GM12872 (cell line): Measurements from ENCODE around the gene GAREM1.

ENCODE experiments used
- CTCF ChIP-seq: IDR thresholded peaks from 3 replicates; pipeline ENCODE4 v1.5.1; 2011; ENCODE audit warnings: low read depth, mild to moderate bottlenecking, low read length, moderate library complexity; ENCODE audit not compliant: insufficient read depth

The GAREM1 gene

GRCh38 chr18:32469190-32469651 lies 1.5 kb downstream of the GAREM1 start:
- peak; percentile 38; the same call in 2 of the 3 replicates for TF ChIP-seq CTCF

DNA sequence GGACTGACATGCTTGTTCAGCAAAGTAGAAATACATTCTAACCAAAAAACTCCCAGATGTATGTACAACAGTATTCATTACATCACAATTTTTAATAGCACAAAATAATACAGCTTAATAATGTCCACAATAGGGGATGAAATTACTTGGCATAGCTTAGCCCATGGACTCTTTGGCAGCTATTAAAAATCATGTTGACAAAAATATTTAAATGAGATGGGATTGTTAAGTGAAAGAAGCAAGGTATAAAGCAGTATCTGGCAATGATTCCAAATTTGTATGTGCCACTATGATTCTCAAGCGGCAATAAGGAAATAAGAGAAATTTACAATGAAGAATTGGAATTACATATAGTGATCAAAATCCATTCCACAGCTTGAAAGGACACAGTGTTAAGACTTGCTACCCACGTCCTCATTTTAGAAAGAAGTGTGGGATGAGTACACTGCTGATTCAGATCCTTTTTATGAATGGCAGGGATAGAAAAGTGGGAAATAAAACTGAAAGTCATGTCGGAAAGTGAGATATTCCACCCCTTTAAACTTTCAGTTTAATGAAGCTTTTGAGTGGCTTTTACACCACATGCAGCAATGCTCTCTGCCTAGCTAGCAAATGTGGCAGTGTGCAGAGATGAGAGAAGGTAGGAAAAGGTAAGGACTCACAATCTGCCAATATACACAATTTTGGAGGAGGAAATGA lies 2.4 kb downstream of the GAREM1 start:
- no peak for TF ChIP-seq CTCF

- no peak for TF ChIP-seq CTCF
These were observed 8.9 kb downstream of the GAREM1 start for GRCh38 chr18:32461709-32462272.

DNA sequence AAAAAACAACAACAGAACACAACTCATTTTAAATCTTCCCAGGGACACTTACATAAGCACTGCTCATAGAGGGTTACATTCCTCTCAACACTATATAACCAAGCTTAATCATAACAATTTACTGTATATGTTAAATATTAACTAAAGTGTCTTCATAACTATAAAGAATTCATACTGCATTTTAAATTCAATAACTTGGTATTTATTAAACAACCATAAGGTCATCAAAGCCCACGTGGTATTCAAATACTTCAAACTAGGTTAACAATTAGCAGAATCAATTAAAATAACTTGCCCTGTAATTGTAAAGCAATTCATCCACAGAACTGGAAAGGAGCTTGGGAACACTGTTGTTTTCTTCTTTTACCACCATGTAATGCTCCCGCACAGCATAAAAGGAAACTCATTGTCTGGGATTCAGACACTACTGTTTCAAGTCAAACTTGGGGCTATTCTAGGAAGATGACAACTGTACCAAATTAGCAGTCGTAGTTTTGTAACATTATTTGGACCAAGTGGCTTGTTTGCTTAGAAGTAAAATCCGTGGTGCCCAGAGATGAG lies 10.4 kb downstream of the GAREM1 start:
- no peak for TF ChIP-seq CTCF

GRCh38 chr18:32459361-32460101 lies 11.2 kb downstream of the GAREM1 start:
- TF ChIP-seq CTCF, result no peak

GRCh38 chr18:32455361-32455760 lies 15.3 kb downstream of the GAREM1 start:
- no peak for TF ChIP-seq CTCF

DNA sequence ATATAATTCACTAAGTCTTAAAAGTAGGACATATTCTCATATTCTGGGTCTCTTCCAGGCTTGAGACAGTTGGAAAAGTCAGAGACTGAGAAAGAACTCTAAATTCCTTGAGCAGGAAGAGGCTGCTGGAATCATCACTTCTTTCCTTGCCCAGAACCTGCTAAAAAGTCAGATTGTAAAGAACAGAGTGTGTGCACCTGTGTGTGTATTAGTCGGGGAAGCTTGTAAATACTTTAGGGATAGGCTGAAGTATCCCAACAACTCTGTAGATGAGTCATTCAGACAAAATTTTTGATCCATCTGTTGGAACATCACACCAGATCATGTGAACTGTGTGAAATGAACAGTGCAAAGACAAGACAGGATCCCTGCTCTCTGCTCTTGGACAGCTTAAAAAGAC lies 16.1 kb downstream of the GAREM1 start:
- no peak for TF ChIP-seq CTCF
